ENCODE measurements around the gene SIRPA. TPM values are rescaled to one million over a fixed set of nuclear protein-coding genes. Genes with fewer than 3 reads are reported as not detected.

Gene SIRPA
- total RNA-seq, 1 experiment from 2014 or later: 8.9 TPM

DNA sequence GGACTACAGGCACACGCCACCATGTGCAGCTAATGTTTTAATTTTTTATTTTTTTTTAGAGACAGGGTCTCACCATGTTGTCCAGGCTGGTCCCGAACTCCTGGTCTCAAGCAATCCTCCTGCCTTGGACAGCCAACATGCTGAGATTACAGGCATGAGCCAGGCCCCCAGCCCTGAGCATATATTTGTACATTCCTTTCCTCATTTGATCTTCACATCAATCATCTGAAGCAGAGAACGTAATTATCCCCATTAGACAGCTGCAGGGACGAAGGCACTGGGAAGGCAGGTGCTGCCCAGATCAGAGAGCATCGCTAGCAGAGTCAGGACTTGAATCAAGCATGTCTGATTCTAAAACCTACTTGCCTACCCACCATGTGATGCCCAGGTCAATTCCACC lies 41.0 kb upstream of the SIRPA start:
- Mint-ChIP-seq H3K4me3 (no peak overlapping the region), H3K9me3 (peaks cover 5% of the 10 kb centered on the region; the same call in 1 of the 2 replicates), H3K36me3 (no peaks in the 10 kb centered on the region), H3K27me3 (ENCODE audit: low read depth) (no peaks in the 10 kb centered on the region; the same call in 1 of the 2 replicates), H3K27ac (no peak overlapping the region), H3K4me1 (peaks cover 25% of the 10 kb centered on the region)
- TF ChIP-seq, protein P1, sequence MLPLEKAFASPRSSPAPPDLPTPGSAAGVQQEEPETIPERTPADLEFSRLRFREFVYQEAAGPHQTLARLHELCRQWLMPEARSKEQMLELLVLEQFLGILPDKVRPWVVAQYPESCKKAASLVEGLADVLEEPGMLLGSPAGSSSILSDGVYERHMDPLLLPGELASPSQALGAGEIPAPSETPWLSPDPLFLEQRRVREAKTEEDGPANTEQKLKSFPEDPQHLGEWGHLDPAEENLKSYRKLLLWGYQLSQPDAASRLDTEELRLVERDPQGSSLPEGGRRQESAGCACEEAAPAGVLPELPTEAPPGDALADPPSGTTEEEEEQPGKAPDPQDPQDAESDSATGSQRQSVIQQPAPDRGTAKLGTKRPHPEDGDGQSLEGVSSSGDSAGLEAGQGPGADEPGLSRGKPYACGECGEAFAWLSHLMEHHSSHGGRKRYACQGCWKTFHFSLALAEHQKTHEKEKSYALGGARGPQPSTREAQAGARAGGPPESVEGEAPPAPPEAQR (CRISPR knock-in tag; IDR thresholded peaks at IDR 0.05): no peak
- TF ChIP-seq, protein P2, sequence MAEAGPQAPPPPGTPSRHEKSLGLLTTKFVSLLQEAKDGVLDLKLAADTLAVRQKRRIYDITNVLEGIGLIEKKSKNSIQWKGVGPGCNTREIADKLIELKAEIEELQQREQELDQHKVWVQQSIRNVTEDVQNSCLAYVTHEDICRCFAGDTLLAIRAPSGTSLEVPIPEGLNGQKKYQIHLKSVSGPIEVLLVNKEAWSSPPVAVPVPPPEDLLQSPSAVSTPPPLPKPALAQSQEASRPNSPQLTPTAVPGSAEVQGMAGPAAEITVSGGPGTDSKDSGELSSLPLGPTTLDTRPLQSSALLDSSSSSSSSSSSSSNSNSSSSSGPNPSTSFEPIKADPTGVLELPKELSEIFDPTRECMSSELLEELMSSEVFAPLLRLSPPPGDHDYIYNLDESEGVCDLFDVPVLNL (CRISPR knock-in tag; IDR thresholded peaks at IDR 0.05; ENCODE audit: borderline replicate concordance, low read depth): no peak
- TF ChIP-seq ZNF138 (CRISPR knock-in tag; conservative IDR thresholded peaks at IDR 0.05) (no peak), GABPB1 (CRISPR knock-in tag; IDR thresholded peaks at IDR 0.05) (no peak), NR2C2 (CRISPR knock-in tag; IDR thresholded peaks at IDR 0.05) (no peak), SMAD3 (CRISPR knock-in tag; IDR thresholded peaks at IDR 0.05; ENCODE audit: borderline replicate concordance) (no peak), PRRX2 (CRISPR knock-in tag; IDR thresholded peaks at IDR 0.05) (no peak), SOX15 (CRISPR knock-in tag; IDR thresholded peaks at IDR 0.05) (no peak)
- TF ChIP-seq, protein P3, sequence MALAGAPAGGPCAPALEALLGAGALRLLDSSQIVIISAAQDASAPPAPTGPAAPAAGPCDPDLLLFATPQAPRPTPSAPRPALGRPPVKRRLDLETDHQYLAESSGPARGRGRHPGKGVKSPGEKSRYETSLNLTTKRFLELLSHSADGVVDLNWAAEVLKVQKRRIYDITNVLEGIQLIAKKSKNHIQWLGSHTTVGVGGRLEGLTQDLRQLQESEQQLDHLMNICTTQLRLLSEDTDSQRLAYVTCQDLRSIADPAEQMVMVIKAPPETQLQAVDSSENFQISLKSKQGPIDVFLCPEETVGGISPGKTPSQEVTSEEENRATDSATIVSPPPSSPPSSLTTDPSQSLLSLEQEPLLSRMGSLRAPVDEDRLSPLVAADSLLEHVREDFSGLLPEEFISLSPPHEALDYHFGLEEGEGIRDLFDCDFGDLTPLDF (CRISPR knock-in tag; IDR thresholded peaks at IDR 0.05): no peak
- TF ChIP-seq, protein P4, sequence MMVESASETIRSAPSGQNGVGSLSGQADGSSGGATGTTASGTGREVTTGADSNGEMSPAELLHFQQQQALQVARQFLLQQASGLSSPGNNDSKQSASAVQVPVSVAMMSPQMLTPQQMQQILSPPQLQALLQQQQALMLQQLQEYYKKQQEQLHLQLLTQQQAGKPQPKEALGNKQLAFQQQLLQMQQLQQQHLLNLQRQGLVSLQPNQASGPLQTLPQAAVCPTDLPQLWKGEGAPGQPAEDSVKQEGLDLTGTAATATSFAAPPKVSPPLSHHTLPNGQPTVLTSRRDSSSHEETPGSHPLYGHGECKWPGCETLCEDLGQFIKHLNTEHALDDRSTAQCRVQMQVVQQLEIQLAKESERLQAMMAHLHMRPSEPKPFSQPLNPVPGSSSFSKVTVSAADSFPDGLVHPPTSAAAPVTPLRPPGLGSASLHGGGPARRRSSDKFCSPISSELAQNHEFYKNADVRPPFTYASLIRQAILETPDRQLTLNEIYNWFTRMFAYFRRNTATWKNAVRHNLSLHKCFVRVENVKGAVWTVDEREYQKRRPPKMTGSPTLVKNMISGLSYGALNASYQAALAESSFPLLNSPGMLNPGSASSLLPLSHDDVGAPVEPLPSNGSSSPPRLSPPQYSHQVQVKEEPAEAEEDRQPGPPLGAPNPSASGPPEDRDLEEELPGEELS (CRISPR knock-in tag; IDR thresholded peaks at IDR 0.05): no peak
- ChIA-PET CTCF (interaction anchor here (1.0 to 1.6 kb wide), 4 partner anchors 15 to 77 kb away, joined by 3 to 7 read pairs (median 4); no protein-coding TSS in a partner anchor), POLR2A (no interaction called here)
- DNase-seq (ENCODE audit: low spot score): no peak
- ATAC-seq: no peak

DNA sequence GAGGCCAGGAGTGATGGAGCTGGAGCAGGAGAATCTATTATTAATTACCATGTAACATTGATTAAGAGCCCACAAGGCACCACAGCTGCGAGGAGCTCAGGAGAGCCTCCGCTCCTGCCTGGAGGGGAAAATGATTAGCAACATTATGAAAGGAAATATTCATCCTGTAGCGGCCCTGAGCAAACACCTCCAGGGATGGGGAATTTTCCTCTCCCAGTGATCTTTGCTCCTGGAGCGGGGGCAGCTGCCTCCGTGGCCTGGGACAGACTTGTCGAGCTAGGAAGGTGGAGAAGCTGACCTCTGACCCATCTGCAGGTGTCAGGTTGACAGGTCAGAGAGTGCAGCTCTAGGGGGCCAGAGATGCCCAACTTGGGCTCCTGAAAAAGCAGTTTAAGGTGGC lies 40.1 kb upstream of the SIRPA start:
- Mint-ChIP-seq H3K4me1 (peaks cover 23% of the 10 kb centered on the region), H3K4me3 (no peak overlapping the region), H3K27ac (no peak overlapping the region), H3K27me3 (ENCODE audit: low read depth) (no peaks in the 10 kb centered on the region; the same call in 1 of the 2 replicates), H3K9me3 (peaks cover 5% of the 10 kb centered on the region; the same call in 1 of the 2 replicates), H3K36me3 (no peaks in the 10 kb centered on the region)
- POLR2A ChIA-PET: no interaction called here
- ATAC-seq (no peak), DNase-seq (ENCODE audit: low spot score) (no peak)
- CTCF ChIA-PET: interaction anchor here (1.0 kb wide), 2 partner anchors 53 to 78 kb away, joined by 3 read pairs; no protein-coding TSS in a partner anchor
- no peak for TF ChIP-seq SP1 (CRISPR knock-in tag; conservative IDR thresholded peaks at IDR 0.05)
- no peak for TF ChIP-seq NFYB (CRISPR knock-in tag; conservative IDR thresholded peaks at IDR 0.05; ENCODE audit: low read depth)
- no peak for TF ChIP-seq ZNF317 (CRISPR knock-in tag; IDR thresholded peaks at IDR 0.05; ENCODE audit: borderline replicate concordance, low read depth)
- no peak for TF ChIP-seq RELA (CRISPR knock-in tag; IDR thresholded peaks at IDR 0.05; ENCODE audit: borderline replicate concordance)
- TF ChIP-seq, protein P5, sequence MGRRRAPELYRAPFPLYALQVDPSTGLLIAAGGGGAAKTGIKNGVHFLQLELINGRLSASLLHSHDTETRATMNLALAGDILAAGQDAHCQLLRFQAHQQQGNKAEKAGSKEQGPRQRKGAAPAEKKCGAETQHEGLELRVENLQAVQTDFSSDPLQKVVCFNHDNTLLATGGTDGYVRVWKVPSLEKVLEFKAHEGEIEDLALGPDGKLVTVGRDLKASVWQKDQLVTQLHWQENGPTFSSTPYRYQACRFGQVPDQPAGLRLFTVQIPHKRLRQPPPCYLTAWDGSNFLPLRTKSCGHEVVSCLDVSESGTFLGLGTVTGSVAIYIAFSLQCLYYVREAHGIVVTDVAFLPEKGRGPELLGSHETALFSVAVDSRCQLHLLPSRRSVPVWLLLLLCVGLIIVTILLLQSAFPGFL (CRISPR knock-in tag; IDR thresholded peaks at IDR 0.05; ENCODE audit: borderline replicate concordance): no peak
- TF ChIP-seq, protein P6, sequence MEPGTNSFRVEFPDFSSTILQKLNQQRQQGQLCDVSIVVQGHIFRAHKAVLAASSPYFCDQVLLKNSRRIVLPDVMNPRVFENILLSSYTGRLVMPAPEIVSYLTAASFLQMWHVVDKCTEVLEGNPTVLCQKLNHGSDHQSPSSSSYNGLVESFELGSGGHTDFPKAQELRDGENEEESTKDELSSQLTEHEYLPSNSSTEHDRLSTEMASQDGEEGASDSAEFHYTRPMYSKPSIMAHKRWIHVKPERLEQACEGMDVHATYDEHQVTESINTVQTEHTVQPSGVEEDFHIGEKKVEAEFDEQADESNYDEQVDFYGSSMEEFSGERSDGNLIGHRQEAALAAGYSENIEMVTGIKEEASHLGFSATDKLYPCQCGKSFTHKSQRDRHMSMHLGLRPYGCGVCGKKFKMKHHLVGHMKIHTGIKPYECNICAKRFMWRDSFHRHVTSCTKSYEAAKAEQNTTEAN (CRISPR knock-in tag; IDR thresholded peaks at IDR 0.05): no peak
- TF ChIP-seq, protein P7, sequence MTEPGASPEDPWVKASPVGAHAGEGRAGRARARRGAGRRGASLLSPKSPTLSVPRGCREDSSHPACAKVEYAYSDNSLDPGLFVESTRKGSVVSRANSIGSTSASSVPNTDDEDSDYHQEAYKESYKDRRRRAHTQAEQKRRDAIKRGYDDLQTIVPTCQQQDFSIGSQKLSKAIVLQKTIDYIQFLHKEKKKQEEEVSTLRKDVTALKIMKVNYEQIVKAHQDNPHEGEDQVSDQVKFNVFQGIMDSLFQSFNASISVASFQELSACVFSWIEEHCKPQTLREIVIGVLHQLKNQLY (CRISPR knock-in tag; IDR thresholded peaks at IDR 0.05): no peak
- TF ChIP-seq NR1H2 (CRISPR knock-in tag; IDR thresholded peaks at IDR 0.05): no peak
- no peak for TF ChIP-seq ZNF416 (CRISPR knock-in tag; IDR thresholded peaks at IDR 0.05)
- TF ChIP-seq, protein P4 (CRISPR knock-in tag; IDR thresholded peaks at IDR 0.05): no peak
- no peak for TF ChIP-seq NR2C2 (CRISPR knock-in tag; IDR thresholded peaks at IDR 0.05)
- TF ChIP-seq, protein P3 (CRISPR knock-in tag; IDR thresholded peaks at IDR 0.05): no peak
- no peak for TF ChIP-seq JUN (CRISPR knock-in tag; IDR thresholded peaks at IDR 0.05)
